Effector CD4-positive, alpha-beta T cell (primary cell): ENCODE measurements around the gene OR11H6.
"Not testable (repeated sequence)": the region's sequence is repeated elsewhere in the genome, so short reads cannot be mapped to it uniquely, and the experiment has no call there.

Experiments used
- DNase-seq: peaks from one replicate; pipeline ENCODE4 v3.0.0-alpha.2; 2020

OR11H6 gene

DNA sequence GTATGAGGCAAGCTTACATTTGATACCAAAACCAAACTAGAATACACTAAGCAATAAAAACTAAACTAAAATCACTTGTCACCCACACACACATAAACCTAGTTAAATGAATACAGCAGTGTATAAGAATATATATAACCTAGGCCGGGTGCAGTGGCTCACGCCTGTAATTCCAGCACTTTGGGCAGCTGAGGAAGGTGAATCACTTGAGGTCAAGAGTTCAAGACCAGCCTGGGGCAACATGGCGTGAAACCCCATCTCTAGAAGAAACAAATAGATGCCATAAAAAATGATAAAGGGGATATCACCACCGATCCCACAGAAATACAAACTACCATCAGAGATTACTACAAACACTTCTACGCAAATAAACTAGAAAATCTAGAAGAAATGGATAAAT lies 40.9 kb downstream of the OR11H6 start:
- DNase-seq: not testable (repeated sequence)

DNA sequence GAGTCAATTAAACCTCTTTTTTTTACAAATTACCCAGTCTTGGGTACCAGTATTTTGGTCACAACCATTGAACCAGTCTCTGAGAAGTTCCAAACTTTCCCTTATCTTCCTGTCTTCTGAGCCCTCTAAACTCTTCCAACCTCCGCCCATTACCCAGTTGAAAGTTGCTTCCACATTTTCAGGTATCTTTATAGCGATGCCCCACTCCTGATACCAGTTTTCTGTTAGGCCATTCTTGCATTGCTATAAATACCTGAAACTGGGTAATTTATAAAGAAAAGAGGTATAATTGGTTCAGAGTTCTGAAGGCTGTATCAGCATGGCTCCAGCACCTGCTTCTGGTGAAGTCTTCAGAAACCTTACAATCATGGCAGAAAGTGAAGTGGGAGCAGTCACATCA lies 50.6 kb downstream of the OR11H6 start:
- DNase-seq: no peak
